ENCODE measurements around the gene MCTP1. TPM values are rescaled to one million over a fixed set of nuclear protein-coding genes. Genes with fewer than 3 reads are reported as not detected.

Gene MCTP1
- total and polyA plus RNA-seq, 2 of the 8 experiments (the other 6 are each of a cell fraction or from before 2014, with no cell fraction given) = 0.56 to 3.4 TPM

GRCh38 chr5:94818904-94819303 is 466.0 kb downstream of the MCTP1 start:
- H3K79me2 ChIP-seq (ENCODE audit: control insufficient read depth in 1 of 2, insufficient read depth in 2 of 2, low read length in 2 of 2) = no peaks in the 10 kb centered on the region
- no peak overlapping the region for H4K5ac ChIP-seq (ENCODE audit: insufficient read length, low read depth, low read length)
- H3K4me3 ChIP-seq (ENCODE audit: extremely low read depth in 1 of 4, insufficient read depth in 2 of 4, low read depth in 3 of 4, low read length in 4 of 4) = no peak overlapping the region
- H3K4ac ChIP-seq (replicated peaks; ENCODE audit: insufficient read length, low read depth, low read length) = no peak overlapping the region
- H3K9ac ChIP-seq (replicated peaks in 1 of 4; ENCODE audit: extremely low read depth in 1 of 4, low read depth in 3 of 4, low read length in 3 of 4) = no peak overlapping the region
- H3K56ac ChIP-seq (replicated peaks; ENCODE audit: insufficient read length, low read depth, low read length) = no peak overlapping the region
- H3K79me1 ChIP-seq (ENCODE audit: low read depth, low read length) = no peaks in the 10 kb centered on the region
- WGBS, 2 experiments (ENCODE audit: extremely low coverage in 1 of 2, insufficient coverage in 1 of 2, insufficient read length in 1 of 2, insufficient replicate concordance in 2 of 2, low coverage in 1 of 2, low lambda C conversion rate in 2 of 2, missing lambda C conversion rate in 1 of 2) = 76% methylated on average over 5 of the region's 5 CpGs; no CpG with 5 or more reads in 1 of the 2 experiments
- H3K27me3 ChIP-seq (replicated peaks in 1 of 4; ENCODE audit: control insufficient read depth in 3 of 4, extremely low read depth in 1 of 4, insufficient read depth in 3 of 4, low read length in 3 of 4) = no peaks in the 10 kb centered on the region
- no peak overlapping the region for H3K18ac ChIP-seq (ENCODE audit: extremely low read depth, low read length)
- H4K8ac ChIP-seq (ENCODE audit: extremely low read depth, insufficient read depth, low read length) = no peak overlapping the region
- no peaks in the 10 kb centered on the region for H3K9me3 ChIP-seq (ENCODE audit: insufficient read depth in 2 of 2, low read depth in 1 of 2, low read length in 1 of 2)
- no peaks in the 10 kb centered on the region for H4K20me1 ChIP-seq (replicated peaks in 1 of 2; ENCODE audit: control insufficient read depth in 1 of 2, insufficient read depth in 2 of 2, low read length in 2 of 2)
- no peaks in the 10 kb centered on the region for H3K36me3 ChIP-seq (ENCODE audit: control insufficient read depth in 2 of 4, insufficient read depth in 4 of 4, low read length in 3 of 4)
- no peak overlapping the region for H2BK15ac ChIP-seq (ENCODE audit: low read length)
- H2BK20ac ChIP-seq (ENCODE audit: low read length) = no peak overlapping the region
- H3K14ac ChIP-seq (ENCODE audit: insufficient read length) = no peak overlapping the region
- H3K23ac ChIP-seq (ENCODE audit: insufficient read length) = no peak overlapping the region
- CTCF ChIA-PET (ENCODE audit: partially characterized antibody) = interaction anchor here (1.0 kb wide), 1 partner anchor 9 kb away, joined by 3 read pairs; no protein-coding TSS in a partner anchor
- H2BK120ac ChIP-seq (replicated peaks; ENCODE audit: low read depth, low read length) = no peak overlapping the region
- no peak overlapping the region for H2BK5ac ChIP-seq (ENCODE audit: low read depth, low read length)
- H2AFZ ChIP-seq (ENCODE audit: low read length) = no peak overlapping the region
- H3K23me2 ChIP-seq (ENCODE audit: low read depth, low read length) = no peaks in the 10 kb centered on the region
- POLR2A ChIA-PET (ENCODE audit: partially characterized antibody) = no interaction called here
- H3K27ac ChIP-seq (ENCODE audit: low read depth, low read length) = no peak overlapping the region
- no peak overlapping the region for H2AK5ac ChIP-seq (ENCODE audit: low read depth, low read length)
- FAIRE-seq = no peak
- no peak for DNase-seq (ENCODE audit: low read depth in 1 of 2, low spot score in 2 of 2)
- no peaks in the 10 kb centered on the region for H3K4me1 ChIP-seq (replicated peaks in 1 of 4; ENCODE audit: control insufficient read depth in 3 of 4, insufficient read depth in 4 of 4, low read length in 3 of 4)
- no peak overlapping the region for H3K4me2 ChIP-seq (ENCODE audit: insufficient read depth in 1 of 2, low read depth in 2 of 2, low read length in 2 of 2)
- H4K91ac ChIP-seq (replicated peaks; ENCODE audit: insufficient read length, low read length) = no peak overlapping the region
- no peak overlapping the region for H2BK12ac ChIP-seq (ENCODE audit: low read depth, low read length)
- TF ChIP-seq POLR2A (IDR thresholded peaks at IDR 0.05; ENCODE audit: control extremely low read depth in 1 of 2, low read depth in 2 of 2, low read length in 2 of 2) (no peak), ATF3 (IDR thresholded peaks at IDR 0.05; ENCODE audit: insufficient read depth, low read depth, low read length) (no peak), EGR1 (IDR thresholded peaks at IDR 0.05; ENCODE audit: borderline replicate concordance, low read depth, low read length) (no peak), ATF2 (IDR thresholded peaks at IDR 0.05; ENCODE audit: low read length) (no peak), GTF2F1 (IDR thresholded peaks at IDR 0.05; ENCODE audit: borderline replicate concordance, low read depth, low read length) (no peak)

All from H1 (cell line).